HPDE6-E6E7 (cell line): ENCODE results near the gene SYPL2.
A peak's percentile ranks its signal among the peaks of the same experiment; 100 is the strongest.

Experiments used
- DNase-seq: peaks from one replicate; pipeline ENCODE4 v3.0.0; 2011; ENCODE audit warnings: missing footprints; ENCODE audit errors: extremely low spot score

The SYPL2 gene

DNA sequence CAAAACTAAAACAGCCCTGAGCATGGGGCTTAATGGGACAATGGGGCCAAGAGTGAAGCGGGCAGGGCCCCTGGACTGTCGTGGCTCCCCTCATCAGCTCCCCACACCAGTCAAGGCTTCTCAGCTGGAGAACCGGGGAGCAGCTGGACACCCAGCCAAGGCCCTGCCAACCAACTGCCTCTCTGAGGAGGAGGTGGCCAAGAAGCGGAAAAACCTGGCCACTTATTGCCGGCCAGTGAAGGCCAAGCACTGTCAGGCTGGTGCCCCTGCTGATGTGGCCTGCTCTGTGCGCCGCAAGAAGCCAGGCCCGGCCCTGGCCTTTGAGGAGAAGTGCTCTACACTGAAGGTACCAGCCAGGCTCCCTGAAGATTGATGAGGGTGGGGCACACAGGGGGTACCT, 25.0 kb downstream of the SYPL2 start:
- DNase-seq = no peak

DNA sequence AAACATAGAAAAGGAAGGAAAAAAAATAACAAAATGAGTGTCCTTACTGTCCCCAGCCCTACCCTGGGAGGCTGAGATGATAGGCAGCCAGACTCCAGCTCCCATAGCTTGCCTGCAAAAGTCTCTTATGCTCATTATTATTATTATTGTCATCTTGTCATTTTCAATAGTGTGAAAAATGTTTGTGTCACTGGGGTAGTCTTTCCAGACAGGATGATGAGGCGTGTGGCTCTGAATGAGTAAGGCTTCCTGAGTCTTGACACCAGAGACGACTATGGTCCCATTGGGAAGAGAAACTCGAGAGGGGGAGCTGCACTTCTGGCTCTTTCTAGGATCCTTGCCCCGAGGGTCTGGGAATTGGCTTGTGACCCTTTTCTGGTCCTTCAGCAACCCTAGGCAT, 26.4 kb downstream of the SYPL2 start:
- no peak for DNase-seq

DNA sequence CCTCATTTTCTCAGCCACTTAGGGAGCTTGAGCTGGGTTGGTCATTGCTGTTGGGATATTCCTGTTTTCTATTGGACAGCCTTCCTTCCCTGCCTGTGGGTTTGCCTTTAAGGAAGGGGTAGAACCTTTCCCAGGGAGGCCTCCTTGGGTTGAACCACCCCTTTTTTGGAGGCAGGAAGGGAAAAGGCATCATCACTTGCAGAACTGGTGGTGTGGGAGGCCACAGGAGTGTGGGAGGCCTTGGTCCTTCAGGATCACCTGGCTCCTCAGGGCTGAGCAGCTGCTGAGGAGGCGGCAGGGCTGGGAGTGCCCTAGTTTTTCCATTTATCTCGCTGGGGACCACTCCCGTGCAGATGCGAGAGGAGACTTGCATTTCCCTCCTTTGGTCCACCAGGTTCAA, 26.9 kb downstream of the SYPL2 start:
- DNase-seq = no peak

DNA sequence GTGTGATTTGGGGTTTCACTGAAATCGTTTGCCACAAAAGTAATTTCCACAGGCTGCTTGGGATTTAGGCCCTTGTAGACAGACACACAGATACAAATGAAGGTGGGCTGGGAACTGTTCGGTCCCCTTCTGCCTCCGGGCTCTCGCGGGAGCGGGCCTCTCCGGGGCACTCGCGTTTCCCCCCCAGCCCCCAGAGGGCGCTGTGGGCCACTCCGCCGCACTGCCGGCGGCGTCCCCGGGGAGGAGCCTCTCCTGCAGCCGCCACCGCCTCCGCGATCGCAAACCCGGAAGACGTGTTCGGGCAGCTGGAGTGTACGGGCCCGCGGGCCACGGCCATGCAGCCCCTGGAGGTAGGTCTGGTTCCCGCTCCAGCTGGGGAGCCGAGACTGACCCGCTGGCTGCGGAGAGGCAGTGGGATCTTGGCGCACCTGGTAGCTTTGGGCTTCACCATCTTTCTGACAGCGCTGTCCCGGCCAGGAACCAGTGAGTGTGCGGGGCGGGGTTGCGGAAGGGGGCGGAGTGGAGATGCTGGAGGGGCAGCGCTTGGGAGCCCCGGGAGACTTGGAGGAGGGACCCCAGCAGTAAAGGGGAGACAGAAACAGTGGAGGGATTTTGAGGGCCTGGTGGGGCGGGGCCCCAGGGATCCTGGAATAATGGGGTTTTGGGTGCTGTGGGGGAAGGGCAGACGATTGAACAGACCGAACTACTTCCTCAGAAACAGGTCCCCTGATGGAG, 27.6 kb downstream of the SYPL2 start, which contains the start of gene CYB561D1:
Gene CYB561D1 (plus strand): TSS at position 290 of the 735 bp plus-strand sequence. CDS start 46 bp downstream, at position 336.
- DNase-seq = peak; percentile 91

DNA sequence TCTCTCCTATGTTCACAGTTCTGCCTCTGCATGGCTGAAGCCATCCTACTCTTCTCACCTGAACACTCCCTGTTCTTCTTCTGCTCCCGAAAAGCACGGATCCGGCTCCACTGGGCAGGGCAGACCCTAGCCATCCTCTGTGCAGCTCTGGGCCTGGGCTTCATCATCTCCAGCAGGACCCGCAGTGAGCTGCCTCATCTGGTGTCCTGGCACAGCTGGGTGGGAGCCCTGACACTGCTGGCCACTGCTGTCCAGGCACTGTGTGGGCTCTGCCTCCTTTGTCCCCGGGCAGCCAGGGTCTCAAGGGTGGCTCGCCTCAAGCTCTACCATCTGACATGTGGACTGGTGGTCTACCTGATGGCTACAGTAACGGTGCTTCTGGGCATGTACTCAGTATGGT, 29.4 kb downstream of the SYPL2 start:
- DNase-seq = no peak

DNA sequence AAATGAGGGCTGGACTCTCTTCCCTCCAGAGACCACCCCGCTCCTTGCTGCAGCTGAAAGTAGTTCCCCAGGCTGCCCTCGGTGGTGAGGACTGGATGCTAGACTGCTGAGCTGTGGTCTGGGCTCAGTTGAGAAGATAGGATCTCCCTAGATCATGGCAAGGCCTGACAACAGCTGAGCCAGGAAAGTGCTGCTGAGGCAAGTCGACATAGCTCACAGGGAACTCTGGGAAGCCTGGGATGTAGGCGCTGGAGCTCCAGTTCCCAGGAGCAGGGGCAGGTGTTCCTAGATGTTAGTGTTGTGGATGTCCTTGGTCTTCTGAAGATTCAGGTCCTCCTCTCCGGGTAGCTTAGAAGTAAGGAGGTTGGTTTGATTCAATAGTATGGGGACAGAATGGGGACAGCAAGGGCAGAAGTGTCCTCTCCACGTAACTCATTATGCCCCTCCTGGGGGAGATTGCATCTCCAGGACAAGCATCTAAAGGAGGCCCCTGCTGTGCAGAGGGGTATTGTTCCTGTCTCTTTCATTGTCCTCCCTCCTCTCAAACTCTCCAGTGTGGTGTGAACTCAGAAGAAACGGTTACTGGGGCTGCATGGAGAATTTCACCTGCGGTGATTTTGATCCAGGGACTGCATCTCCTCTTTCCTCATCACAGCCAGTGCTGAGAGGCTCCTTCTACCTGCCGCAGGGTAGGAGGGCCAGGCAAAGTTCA, 31.3 kb downstream of the SYPL2 start:
- no peak for DNase-seq

DNA sequence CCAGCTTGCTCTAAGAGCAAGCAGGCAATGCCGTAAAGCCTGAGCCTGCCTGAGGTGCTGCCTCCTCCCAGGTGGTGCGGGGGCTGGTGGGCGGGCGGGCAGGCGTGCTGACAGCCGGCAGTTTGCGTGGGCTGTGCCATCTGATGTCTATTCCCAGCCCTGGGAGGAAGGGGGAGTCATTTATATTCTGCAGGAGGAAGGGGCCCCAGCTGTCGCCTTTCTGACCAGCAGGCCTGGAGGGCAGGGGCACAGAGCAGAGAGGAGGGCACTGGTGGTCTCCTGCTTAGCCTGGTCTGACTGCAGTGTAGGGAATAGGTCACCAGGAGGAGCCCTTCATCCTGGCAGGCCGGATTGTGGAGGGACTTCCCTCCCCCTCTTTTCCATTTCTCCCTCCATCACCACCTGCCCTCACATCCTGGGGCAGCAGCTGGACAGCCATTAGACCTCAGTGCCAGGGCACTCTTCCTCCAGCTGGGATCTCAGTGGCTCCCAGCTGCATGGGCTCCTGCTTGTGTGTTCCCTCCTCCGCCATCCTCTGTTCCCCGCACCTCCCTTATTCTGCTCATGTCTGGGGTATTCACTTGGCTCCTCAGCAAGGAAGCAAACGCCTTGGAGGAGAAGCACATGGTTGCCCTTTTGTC, 31.9 kb downstream of the SYPL2 start:
- no peak for DNase-seq

DNA sequence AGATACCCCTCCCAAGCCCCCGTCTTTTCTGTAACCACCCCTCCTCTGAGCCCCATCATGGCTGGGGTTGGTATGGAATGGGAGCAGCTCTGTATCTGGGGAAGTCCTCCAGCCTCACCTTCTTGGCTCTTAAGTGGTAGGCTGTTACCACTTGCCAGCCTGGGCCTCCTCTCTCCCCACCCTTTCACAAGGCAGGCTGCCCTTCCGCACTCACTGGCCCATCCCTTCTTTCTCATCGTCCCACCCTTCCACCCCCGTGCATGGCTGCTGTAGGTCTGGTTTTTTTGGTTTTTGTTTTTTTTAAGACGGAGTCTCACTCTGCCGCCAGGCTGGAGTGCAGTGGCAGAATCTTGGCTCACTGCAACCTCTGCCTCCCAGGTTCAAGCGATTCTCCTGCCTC, 32.7 kb downstream of the SYPL2 start:
- DNase-seq = no peak

DNA sequence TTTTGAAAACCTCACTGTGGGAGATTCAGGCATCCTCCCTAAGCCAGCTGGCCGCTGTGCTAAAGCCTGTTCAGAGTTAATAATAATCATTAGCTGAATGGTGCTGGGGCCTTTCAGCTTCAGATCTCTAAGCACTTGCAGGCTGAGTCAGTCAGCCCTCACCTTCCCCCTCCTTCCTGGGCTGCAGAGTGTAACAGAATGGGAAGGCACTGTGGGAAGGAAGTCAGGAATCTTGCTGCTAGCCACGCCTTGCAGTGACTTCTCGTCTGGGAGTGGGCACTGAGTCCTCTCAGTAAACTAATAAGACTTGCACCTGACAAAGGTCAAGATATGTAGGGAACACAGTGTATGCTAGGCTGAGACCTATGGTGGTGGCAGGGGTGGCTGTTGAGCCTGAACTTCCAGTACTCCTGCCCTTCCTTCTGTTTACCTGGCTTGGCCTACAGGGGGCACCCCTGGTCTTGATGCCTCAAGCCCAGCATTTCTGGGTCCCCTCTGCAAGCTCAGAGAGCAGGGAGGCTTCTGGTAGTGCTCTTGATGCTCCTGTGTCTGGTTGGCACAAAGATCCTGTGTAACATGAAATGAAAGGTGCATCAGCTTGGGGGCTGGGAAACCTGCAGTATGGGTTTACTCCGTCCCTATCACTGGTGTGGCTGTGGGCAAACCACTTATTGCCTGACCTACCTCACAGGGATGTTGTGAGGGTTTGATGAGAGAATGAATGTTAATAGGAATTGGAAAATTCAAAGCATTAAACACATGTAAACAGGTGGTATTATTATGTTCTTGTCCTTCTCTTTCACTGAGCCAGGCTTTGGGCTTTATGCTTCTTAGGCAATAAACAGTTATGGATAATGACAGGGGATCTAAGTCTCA, 33.6 kb downstream of the SYPL2 start:
- no peak for DNase-seq

DNA sequence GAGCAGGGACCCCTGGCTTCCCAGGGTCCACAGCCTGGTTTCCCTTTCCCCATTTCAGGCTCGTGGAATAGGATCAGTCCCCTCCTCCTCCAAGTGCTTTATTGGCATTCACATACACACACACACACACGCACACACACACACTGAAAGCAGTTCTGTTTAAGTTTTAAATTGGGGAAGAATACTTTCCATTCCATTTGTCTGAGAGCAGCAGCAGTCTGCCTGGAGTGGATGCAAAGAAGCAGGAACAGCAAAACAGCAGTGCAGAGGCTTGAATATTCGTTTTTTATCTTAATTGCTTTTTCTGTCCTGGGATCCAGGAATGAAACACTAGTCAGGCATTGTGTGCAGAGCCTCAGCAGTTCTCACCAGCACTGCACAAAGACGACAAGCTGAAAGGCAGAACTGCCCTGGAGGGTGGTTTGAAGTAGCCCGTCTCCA, 34.6 kb downstream of the SYPL2 start:
- no peak for DNase-seq

DNA sequence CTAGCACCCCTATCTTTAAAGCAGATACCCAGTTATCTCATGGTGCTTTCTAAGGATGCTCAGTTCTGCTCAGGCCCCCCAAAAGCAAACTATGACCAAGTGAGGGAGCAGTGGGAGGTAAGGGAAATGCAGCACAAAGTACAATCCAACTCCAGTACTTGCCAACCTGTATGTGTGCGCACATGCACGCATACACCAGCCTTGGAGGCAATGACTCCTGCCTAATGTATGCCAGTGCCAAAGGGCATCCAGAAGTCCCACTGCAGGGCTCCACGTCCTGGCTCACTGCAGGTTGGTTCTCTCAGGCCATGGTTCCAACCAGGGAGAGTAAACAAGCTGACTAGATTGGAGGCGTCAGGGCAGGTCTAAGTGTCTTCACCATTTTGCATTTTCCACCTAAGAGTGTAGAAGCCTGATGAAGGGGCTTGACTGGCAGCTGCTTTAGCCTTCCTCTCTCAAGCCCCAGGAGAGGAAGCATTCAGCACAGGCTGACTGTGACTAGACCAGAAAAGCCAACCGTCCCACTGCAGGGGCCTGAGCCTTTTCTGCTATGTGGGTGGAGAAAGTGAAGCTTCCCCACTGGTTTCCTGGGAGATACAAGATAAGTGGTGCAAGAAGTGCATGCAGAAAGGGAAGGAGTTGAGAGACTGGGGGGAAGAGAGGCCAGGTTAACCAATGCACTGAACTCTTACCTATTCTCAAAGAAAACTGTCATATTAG, 35.5 kb downstream of the SYPL2 start:
- DNase-seq = no peak

DNA sequence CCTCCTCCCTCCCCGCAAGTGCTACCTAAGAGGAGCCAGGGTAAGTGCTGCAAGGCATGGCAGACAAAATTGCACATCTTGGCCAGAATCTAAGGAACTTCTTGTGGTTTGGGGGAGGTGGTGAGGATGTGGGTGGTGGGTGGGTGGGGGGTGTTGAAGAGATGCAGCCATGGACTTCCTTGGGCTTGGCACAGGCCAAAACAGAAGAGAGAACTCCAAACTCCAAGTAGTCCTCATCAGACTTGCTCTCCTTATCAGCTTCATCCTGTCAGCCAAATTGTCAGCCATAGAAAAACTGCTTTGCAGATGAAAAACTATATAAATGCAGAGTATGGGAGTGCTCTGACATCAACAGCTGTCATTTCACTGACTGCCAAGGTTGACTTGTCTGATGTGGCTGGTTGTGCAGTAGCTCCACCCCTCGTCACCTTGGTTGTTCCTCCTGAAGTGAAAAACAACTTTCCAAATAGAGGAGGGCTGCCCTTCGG, 36.1 kb downstream of the SYPL2 start:
- DNase-seq = no peak

DNA sequence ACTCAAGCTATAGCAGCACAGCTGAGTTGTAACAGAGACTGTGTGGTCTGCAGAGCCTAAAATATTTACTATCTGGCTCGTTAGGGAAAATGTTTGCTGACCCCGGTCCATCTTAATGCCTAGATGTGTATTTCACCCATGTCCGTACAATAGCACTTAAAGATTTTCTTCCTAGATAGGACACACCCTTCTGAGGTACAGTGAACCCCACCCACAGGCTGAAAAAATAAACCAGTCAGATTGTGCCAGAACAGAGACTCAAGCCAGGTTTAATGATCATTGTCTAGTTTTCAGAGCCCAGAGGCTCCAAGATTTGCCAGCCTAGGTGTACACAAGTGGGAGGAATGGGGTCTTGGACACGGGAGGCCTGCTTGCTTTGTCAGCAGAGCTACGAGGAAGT, 37.6 kb downstream of the SYPL2 start:
- no peak for DNase-seq

DNA sequence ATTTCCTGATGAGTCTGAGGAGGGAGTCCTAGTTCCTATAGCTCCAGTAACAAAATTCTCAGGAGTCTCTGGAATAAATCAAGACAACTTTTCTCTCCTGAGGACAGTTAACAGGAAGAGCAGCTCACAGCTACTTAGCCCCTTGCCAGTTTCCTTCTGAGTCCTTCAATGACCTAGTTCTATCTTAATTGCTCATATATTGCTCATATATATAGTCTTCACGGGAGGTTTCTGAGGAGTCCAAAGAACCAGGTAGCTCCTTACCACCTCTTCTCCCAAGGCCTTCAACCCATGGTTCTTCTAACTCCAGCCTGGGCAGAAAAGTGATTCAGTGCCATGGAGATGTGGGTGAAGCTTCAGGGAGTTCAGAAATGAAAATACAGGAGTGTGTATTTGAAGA, 38.6 kb downstream of the SYPL2 start:
- no peak for DNase-seq

DNA sequence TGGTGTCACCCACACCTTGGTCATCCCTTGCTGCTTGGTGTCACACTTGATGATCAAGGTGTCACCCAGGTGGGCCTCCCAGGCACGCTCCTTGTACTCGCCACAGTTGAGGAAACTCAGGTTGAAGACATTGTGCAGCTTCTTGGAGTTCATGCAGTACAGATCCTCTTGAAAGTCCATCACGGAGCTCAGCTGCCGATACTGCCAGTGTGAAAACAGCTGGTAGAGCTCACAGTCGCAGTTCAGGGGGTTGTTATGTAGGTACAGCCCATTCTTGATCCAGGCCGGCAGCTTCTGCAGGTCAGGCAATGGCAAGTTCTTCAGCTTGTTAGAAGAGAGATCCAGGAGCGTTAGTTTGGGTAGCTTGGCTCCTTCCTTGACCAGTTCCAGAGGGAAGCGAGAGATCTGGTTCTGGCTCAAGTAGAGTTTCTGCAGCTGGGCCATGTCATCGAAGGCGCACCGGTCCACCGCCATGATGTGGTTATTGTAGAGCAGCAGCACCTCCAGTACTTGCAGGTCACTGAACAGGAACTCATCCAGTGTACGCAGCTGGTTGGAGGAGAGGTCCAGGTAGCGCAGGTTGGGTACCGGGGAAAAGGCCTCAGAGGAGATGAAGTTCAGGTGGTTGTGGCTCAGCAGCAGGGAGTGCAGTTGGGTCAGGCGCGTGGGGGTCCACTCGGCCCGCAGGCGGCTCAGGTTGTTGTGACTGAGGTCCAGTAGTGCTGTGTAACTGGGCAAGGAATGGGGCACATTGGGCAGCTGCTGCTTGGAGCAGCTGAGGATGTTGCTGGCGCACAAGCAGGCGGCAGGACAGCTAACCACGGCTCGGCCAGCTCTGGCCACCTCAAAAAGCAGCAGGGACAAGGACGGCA, 41.9 kb downstream of the SYPL2 start:
- no peak for DNase-seq

DNA sequence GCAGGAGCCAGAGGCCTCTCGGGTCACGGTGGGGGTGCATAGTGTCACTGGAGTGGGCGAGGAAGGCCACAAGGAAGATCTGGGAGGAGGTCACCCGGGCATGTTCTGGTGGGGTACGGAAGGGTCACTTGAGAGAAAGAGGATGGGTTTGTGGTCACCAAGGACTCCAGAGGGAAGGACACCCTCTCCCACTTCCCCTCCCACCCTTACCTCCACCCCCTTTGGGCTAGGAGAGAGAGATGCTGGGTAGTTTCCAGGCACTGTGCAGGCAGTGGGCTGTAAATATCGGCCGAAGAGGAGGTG, 42.5 kb downstream of the SYPL2 start:
- no peak for DNase-seq

DNA sequence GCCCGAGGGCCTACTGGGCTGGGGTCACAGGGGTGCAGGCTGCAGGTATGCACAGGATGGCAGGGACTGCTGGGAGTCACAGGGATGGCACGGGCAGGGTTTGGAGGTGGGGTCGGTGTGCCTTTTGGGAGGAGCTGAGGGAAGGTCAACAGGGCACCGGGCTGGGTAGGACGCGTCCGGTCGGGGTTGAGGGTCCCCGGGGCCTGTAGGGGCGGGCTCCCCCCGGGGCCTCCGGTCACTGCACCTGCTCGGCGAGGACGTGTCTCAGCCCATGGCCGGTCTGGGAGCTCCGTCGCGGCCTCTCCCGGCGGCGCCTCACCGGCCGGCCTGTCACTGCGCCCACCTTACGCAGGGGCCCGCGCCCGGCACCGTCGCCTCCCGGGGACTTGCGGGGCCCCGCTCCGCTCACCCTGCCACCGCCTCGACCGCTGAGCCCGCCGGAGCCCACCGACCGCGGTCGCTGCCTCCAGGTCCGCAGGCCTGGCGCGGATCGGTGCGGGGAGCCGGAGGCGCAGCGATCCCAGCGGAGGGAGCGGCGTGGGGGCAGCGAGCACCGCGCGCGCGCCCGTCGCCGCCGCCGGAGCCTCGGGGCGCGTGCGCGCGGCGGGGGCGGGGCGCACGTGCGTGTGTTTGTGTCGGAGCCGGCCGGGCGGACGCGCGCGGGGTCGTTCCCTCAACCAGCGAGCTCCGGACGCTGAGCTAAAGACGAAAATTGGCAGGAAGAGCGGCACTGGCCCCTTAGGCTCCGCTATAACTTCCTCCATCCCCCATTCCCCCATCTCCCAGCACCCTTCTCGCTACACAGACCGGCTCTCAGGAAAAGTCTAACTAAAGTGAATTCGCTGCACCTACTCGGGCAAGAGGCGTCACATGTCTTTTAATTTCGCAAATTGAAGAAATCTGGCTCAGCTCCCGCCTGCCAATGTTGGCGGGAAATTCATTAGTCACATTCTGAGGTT, 43.1 kb downstream of the SYPL2 start, which contains the start of gene AMIGO1:
Gene AMIGO1 (minus strand): TSS at position 552 of the 959 bp plus-strand sequence. CDS start 815 bp downstream, outside the sequence.
- peak; percentile 47 for DNase-seq

DNA sequence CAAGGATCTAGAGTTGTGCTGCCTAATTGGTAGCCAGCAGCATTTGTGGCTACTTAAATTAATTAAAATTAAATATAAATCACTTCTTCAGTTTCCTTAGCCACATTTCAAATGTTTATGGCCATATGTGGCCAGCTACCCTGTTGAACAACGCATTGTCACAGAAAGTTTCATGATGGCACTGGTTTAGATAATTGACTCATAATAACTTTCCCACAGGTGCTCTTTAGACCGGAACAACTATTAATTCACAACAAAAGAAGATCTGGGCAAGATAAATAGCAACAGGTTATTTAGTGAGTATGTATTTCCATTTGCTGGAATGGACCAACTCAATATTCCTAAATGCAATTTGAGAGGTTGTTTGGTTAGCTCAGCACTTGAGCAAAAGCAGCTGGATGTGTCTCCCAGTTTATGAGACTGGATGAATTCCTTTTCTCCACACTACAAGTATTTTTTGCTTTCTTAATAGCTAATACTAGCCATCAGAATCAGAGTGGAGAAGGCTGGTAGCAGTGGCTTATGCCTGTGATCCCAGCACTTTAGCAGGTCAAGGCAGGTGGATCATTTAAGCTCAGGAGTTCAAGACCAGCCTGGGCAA, 46.9 kb downstream of the SYPL2 start:
- DNase-seq = no peak
